Measurements from ENCODE around the gene ITGB6.

The ITGB6 gene

DNA sequence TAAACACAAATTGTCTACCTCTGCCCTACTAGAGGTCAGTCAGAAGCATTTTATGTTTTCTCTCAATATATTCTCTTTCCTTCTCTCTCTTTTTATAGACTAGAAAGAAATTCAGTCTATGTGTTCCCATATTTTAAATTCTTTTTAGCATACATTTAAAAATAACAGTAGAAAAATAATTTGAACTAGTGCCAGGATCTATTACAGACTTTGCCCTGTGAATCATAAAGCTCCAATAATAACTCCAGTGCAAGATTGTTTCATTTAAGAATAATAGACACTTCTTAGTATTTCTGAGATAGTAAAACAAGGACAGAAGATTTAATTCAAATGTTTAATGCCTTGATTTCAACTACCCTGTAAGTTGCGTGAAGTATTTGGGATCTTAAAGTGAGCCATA, 60.1 kb downstream of the ITGB6 start:
- H3K4me1 ChIP-seq (ENCODE audit: control insufficient read depth, insufficient read depth, low read depth, low read length), result peaks cover 5% of the 10 kb centered on the region
- no peak overlapping the region for H2BK120ac ChIP-seq (ENCODE audit: low read depth, low read length)
- H3K9me3 ChIP-seq (ENCODE audit: control insufficient read depth, low read length), result no peaks in the 10 kb centered on the region
- 94% methylated on average over 1 of the region's 1 CpG for WGBS
- peaks cover 0 to 4% of the 10 kb centered on the region in 2 experiments for H3K36me3 ChIP-seq (ENCODE audit: control insufficient read depth in 1 of 2, insufficient read depth in 2 of 2, low read depth in 1 of 2, low read length in 2 of 2)
- H3K18ac ChIP-seq (ENCODE audit: low read depth in 1 of 2, low read length in 2 of 2), result no peak overlapping the region
- peak overlapping the region; percentile 53 for H3K9ac ChIP-seq (ENCODE audit: low read length)
- peak overlapping the region; percentile 59 for H3K27ac ChIP-seq (ENCODE audit: low read length, poor library complexity, severe bottlenecking)
- H3K79me1 ChIP-seq (replicated peaks; ENCODE audit: low read length, poor library complexity, severe bottlenecking), result no peaks in the 10 kb centered on the region
- H3K4me3 ChIP-seq (ENCODE audit: insufficient read depth in 1 of 2, low read depth in 1 of 2, low read length in 2 of 2), result peak overlapping the region in 1 of 2 experiments; percentile 10
- H4K8ac ChIP-seq (ENCODE audit: low read length), result no peak overlapping the region
- no peak overlapping the region for H3K4ac ChIP-seq (ENCODE audit: low read depth in 1 of 2, low read length in 2 of 2)
- H2AK5ac ChIP-seq (ENCODE audit: low read length, severe bottlenecking), result no peak overlapping the region
- H4K91ac ChIP-seq (ENCODE audit: low read length), result no peak overlapping the region
- no peak for DNase-seq
- no peak overlapping the region for H3K4me2 ChIP-seq (ENCODE audit: low read length, poor library complexity, severe bottlenecking)
- no peak overlapping the region for H3K14ac ChIP-seq (ENCODE audit: low read length in 2 of 2)
- H2BK5ac ChIP-seq (ENCODE audit: low read depth, low read length, poor library complexity, severe bottlenecking), result no peak overlapping the region
- H2AFZ ChIP-seq (ENCODE audit: low read depth, low read length), result no peak overlapping the region
- no peak overlapping the region for H3K23ac ChIP-seq (ENCODE audit: low read length in 2 of 2)
- H2BK12ac ChIP-seq (ENCODE audit: low read length in 2 of 2), result no peak overlapping the region
- H3K27me3 ChIP-seq (ENCODE audit: control insufficient read depth in 1 of 2, insufficient read depth in 1 of 2, low read length in 2 of 2), result no peaks in the 10 kb centered on the region
- no peak overlapping the region for H2BK15ac ChIP-seq (ENCODE audit: low read depth, poor library complexity, severe bottlenecking)

DNA sequence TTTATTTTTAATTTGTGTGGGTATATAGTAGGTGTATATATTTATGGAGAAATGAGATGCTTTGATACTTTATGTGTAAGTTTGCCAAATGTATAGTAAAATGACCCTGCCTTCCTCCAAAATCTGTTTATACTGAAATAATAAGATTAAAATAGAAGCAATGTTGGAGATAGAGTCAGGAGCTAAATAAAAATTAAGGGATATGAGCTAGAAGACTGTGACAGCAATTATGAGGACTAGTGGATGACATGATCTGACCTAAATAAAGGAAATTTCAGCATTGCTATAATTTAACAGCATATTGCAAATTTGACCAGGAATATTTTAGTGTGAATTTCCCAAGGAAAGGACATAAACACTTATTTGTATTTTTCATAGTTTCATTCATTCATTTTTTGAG, 60.7 kb downstream of the ITGB6 start:
- Histone ChIP-seq H4K8ac (ENCODE audit: low read length) (no peak overlapping the region), H3K4ac (ENCODE audit: low read depth in 1 of 2, low read length in 2 of 2) (no peak overlapping the region), H3K9ac (ENCODE audit: low read length) (peak overlapping the region; percentile 53), H3K18ac (ENCODE audit: low read depth in 1 of 2, low read length in 2 of 2) (no peak overlapping the region), H3K23ac (ENCODE audit: low read length in 2 of 2) (no peak overlapping the region), H2BK12ac (ENCODE audit: low read length in 2 of 2) (no peak overlapping the region), H2BK120ac (ENCODE audit: low read depth, low read length) (no peak overlapping the region), H3K4me2 (ENCODE audit: low read length, poor library complexity, severe bottlenecking) (no peak overlapping the region), H3K79me1 (replicated peaks; ENCODE audit: low read length, poor library complexity, severe bottlenecking) (no peaks in the 10 kb centered on the region), H4K91ac (ENCODE audit: low read length) (no peak overlapping the region), H2BK15ac (ENCODE audit: low read depth, poor library complexity, severe bottlenecking) (no peak overlapping the region), H3K27ac (ENCODE audit: low read length, poor library complexity, severe bottlenecking) (no peak overlapping the region), H3K9me3 (ENCODE audit: control insufficient read depth, low read length) (no peaks in the 10 kb centered on the region), H2AFZ (ENCODE audit: low read depth, low read length) (no peak overlapping the region), H2AK5ac (ENCODE audit: low read length, severe bottlenecking) (no peak overlapping the region), H3K4me3 (ENCODE audit: insufficient read depth in 1 of 2, low read depth in 1 of 2, low read length in 2 of 2) (no peak overlapping the region), H3K27me3 (ENCODE audit: control insufficient read depth in 1 of 2, insufficient read depth in 1 of 2, low read length in 2 of 2) (no peaks in the 10 kb centered on the region), H3K4me1 (ENCODE audit: control insufficient read depth, insufficient read depth, low read depth, low read length) (peaks cover 5% of the 10 kb centered on the region), H3K14ac (ENCODE audit: low read length in 2 of 2) (no peak overlapping the region), H3K36me3 (ENCODE audit: control insufficient read depth in 1 of 2, insufficient read depth in 2 of 2, low read depth in 1 of 2, low read length in 2 of 2) (peaks cover 0 to 4% of the 10 kb centered on the region in 2 experiments), H2BK5ac (ENCODE audit: low read depth, low read length, poor library complexity, severe bottlenecking) (no peak overlapping the region)
- DNase-seq, result no peak

DNA sequence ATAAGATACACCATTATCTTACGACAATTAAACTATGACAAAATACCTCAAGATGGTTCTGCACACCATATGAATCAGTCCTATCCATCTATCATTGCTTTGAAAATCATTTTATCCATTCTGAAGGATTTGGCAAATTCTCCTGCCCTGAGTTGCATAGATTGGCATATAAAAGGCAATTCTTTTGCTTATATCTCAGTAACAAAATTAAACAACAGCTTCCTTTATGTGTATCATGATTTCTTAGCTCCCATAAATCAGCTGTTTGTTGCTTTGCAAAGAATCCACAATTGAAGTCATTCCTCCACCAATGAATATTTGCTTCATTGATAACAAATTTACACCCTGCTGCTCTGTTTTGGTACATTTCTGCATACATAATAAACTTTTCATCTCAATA, 61.7 kb downstream of the ITGB6 start:
- no peak overlapping the region for H2BK15ac ChIP-seq (ENCODE audit: low read depth, poor library complexity, severe bottlenecking)
- H3K9me3 ChIP-seq (ENCODE audit: control insufficient read depth, low read length), result no peaks in the 10 kb centered on the region
- H2BK5ac ChIP-seq (ENCODE audit: low read depth, low read length, poor library complexity, severe bottlenecking), result no peak overlapping the region
- no peak overlapping the region for H3K4ac ChIP-seq (ENCODE audit: low read depth in 1 of 2, low read length in 2 of 2)
- no peak overlapping the region for H4K8ac ChIP-seq (ENCODE audit: low read length)
- H3K79me1 ChIP-seq (replicated peaks; ENCODE audit: low read length, poor library complexity, severe bottlenecking), result no peaks in the 10 kb centered on the region
- H3K36me3 ChIP-seq (ENCODE audit: control insufficient read depth in 1 of 2, insufficient read depth in 2 of 2, low read depth in 1 of 2, low read length in 2 of 2), result peaks cover 0 to 4% of the 10 kb centered on the region in 2 experiments
- no peak overlapping the region for H3K4me3 ChIP-seq (ENCODE audit: insufficient read depth in 1 of 2, low read depth in 1 of 2, low read length in 2 of 2)
- H2AK5ac ChIP-seq (ENCODE audit: low read length, severe bottlenecking), result no peak overlapping the region
- no peak overlapping the region for H2BK12ac ChIP-seq (ENCODE audit: low read length in 2 of 2)
- H3K4me2 ChIP-seq (ENCODE audit: low read length, poor library complexity, severe bottlenecking), result no peak overlapping the region
- peaks cover 5% of the 10 kb centered on the region for H3K4me1 ChIP-seq (ENCODE audit: control insufficient read depth, insufficient read depth, low read depth, low read length)
- H2BK120ac ChIP-seq (ENCODE audit: low read depth, low read length), result no peak overlapping the region
- no peak overlapping the region for H2AFZ ChIP-seq (ENCODE audit: low read depth, low read length)
- no peak overlapping the region for H4K91ac ChIP-seq (ENCODE audit: low read length)
- H3K9ac ChIP-seq (ENCODE audit: low read length), result no peak overlapping the region
- H3K14ac ChIP-seq (ENCODE audit: low read length in 2 of 2), result no peak overlapping the region
- no peak overlapping the region for H3K27ac ChIP-seq (ENCODE audit: low read length, poor library complexity, severe bottlenecking)
- no peak for DNase-seq
- no peak overlapping the region for H3K23ac ChIP-seq (ENCODE audit: low read length in 2 of 2)
- WGBS, result 100% methylated on average over 1 of the region's 1 CpG
- H3K27me3 ChIP-seq (ENCODE audit: control insufficient read depth in 1 of 2, insufficient read depth in 1 of 2, low read length in 2 of 2), result no peaks in the 10 kb centered on the region
- no peak overlapping the region for H3K18ac ChIP-seq (ENCODE audit: low read depth in 1 of 2, low read length in 2 of 2)

DNA sequence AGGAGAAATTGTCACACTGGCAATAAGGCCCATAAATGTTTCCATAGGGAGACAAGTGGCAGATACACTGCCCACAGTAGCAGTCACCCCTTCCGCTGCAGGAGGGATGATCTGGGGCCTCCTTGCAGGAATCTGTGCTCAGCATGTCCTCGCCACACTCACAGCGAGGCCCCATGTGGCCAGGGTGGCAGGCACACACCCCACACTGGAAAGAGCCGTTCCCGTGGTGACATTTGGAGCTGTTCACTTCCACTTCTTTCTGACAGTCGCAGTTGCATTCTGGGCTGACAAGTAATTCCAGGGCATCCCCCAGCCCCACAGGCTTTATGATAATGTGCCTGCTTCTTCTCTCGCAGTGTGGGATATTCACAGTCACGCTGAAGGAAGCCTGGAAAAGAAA, 62.6 kb downstream of the ITGB6 start:
- H3K27me3 ChIP-seq (ENCODE audit: control insufficient read depth in 1 of 2, insufficient read depth in 1 of 2, low read length in 2 of 2), result no peaks in the 10 kb centered on the region
- 83% methylated on average over 8 of the region's 8 CpGs for WGBS
- no peaks in the 10 kb centered on the region for H3K9me3 ChIP-seq (ENCODE audit: control insufficient read depth, low read length)
- H3K27ac ChIP-seq (ENCODE audit: low read length, poor library complexity, severe bottlenecking), result no peak overlapping the region
- no peak overlapping the region for H3K4me2 ChIP-seq (ENCODE audit: low read length, poor library complexity, severe bottlenecking)
- H2AK5ac ChIP-seq (ENCODE audit: low read length, severe bottlenecking), result peak overlapping the region; percentile 27
- no peak overlapping the region for H3K4me3 ChIP-seq (ENCODE audit: insufficient read depth in 1 of 2, low read depth in 1 of 2, low read length in 2 of 2)
- H3K4ac ChIP-seq (ENCODE audit: low read depth in 1 of 2, low read length in 2 of 2), result no peak overlapping the region
- no peak overlapping the region for H3K18ac ChIP-seq (ENCODE audit: low read depth in 1 of 2, low read length in 2 of 2)
- no peak overlapping the region for H2BK5ac ChIP-seq (ENCODE audit: low read depth, low read length, poor library complexity, severe bottlenecking)
- no peak overlapping the region for H3K23ac ChIP-seq (ENCODE audit: low read length in 2 of 2)
- no peaks in the 10 kb centered on the region for H3K79me1 ChIP-seq (replicated peaks; ENCODE audit: low read length, poor library complexity, severe bottlenecking)
- peaks cover 4% of the 10 kb centered on the region for H3K4me1 ChIP-seq (ENCODE audit: control insufficient read depth, insufficient read depth, low read depth, low read length)
- no peak overlapping the region for H2BK12ac ChIP-seq (ENCODE audit: low read length in 2 of 2)
- H3K9ac ChIP-seq (ENCODE audit: low read length), result no peak overlapping the region
- H3K14ac ChIP-seq (ENCODE audit: low read length in 2 of 2), result peak overlapping the region in 1 of 2 experiments; percentile 92
- no peak overlapping the region for H2BK15ac ChIP-seq (ENCODE audit: low read depth, poor library complexity, severe bottlenecking)
- H4K91ac ChIP-seq (ENCODE audit: low read length), result peak overlapping the region; percentile 34
- H4K8ac ChIP-seq (ENCODE audit: low read length), result no peak overlapping the region
- H2AFZ ChIP-seq (ENCODE audit: low read depth, low read length), result no peak overlapping the region
- H3K36me3 ChIP-seq (ENCODE audit: control insufficient read depth in 1 of 2, insufficient read depth in 2 of 2, low read depth in 1 of 2, low read length in 2 of 2), result peaks cover 0 to 4% of the 10 kb centered on the region in 2 experiments
- no peak overlapping the region for H2BK120ac ChIP-seq (ENCODE audit: low read depth, low read length)
- DNase-seq, result no peak
